DLD1 (cell line): ENCODE measurements around the gene RSRC1.
"Not testable (repeated sequence)": the region's sequence is repeated elsewhere in the genome, so short reads cannot be mapped to it uniquely, and the experiment has no call there.

Experiments
- in situ Hi-C: cut with HindIII; loops from 2 replicates; pipeline ENCODE4 v1.10.0; 2017; ENCODE audit warnings: low sequenced_read_pairs

The RSRC1 gene

GRCh38 chr3:158505117-158505516 is 395.2 kb downstream of the RSRC1 start:
- in situ Hi-C loops: no loop called here

- in situ Hi-C loops: no loop called here
Measured at GRCh38 chr3:158506456-158506855, 396.6 kb downstream of the RSRC1 start.

- in situ Hi-C loops: no loop called here
Measured at GRCh38 chr3:158508481-158508880, 398.6 kb downstream of the RSRC1 start.

GRCh38 chr3:158509891-158510290 is 400.0 kb downstream of the RSRC1 start:
- in situ Hi-C loops: no loop called here

GRCh38 chr3:158516729-158517128 is 406.8 kb downstream of the RSRC1 start:
- in situ Hi-C loops: not testable (repeated sequence)

GRCh38 chr3:158519776-158520175 is 409.9 kb downstream of the RSRC1 start:
- in situ Hi-C loops: no loop called here

- in situ Hi-C loops: no loop called here
Measured at GRCh38 chr3:158520433-158520832, 410.5 kb downstream of the RSRC1 start.

GRCh38 chr3:158522221-158523136 is 412.6 kb downstream of the RSRC1 start:
- in situ Hi-C loops: no loop called here

GRCh38 chr3:158528076-158528674 is 418.3 kb downstream of the RSRC1 start:
- in situ Hi-C loops: no loop called here

- in situ Hi-C loops: no loop called here
Measured at GRCh38 chr3:158531334-158531733, 421.4 kb downstream of the RSRC1 start.

- in situ Hi-C loops: no loop called here
Measured at GRCh38 chr3:158532099-158532734, 422.3 kb downstream of the RSRC1 start.

GRCh38 chr3:158535918-158536317 is 426.0 kb downstream of the RSRC1 start:
- in situ Hi-C loops: no loop called here

- in situ Hi-C loops: no loop called here
Measured at GRCh38 chr3:158539414-158540014, 429.6 kb downstream of the RSRC1 start.

- in situ Hi-C loops: no loop called here
Measured at GRCh38 chr3:158540066-158540465, 430.2 kb downstream of the RSRC1 start.

- in situ Hi-C loops: no loop called here
Measured at GRCh38 chr3:158548691-158549090, 438.8 kb downstream of the RSRC1 start.

GRCh38 chr3:158549938-158550337 is 440.0 kb downstream of the RSRC1 start:
- in situ Hi-C loops: not testable (repeated sequence)

- in situ Hi-C loops: no loop called here
Measured at GRCh38 chr3:158552124-158552523, 442.2 kb downstream of the RSRC1 start.

- in situ Hi-C loops: no loop called here
Measured at GRCh38 chr3:158559504-158559903, 449.6 kb downstream of the RSRC1 start.

- in situ Hi-C loops: no loop called here
Measured at GRCh38 chr3:158560979-158561378, 451.1 kb downstream of the RSRC1 start.

- in situ Hi-C loops: no loop called here
Measured at GRCh38 chr3:158562674-158563073, 452.8 kb downstream of the RSRC1 start.

- in situ Hi-C loops: no loop called here
Measured at GRCh38 chr3:158563076-158563475, 453.2 kb downstream of the RSRC1 start.
